IMR-90 (cell line): ENCODE measurements around the gene ACER1. TPM values are rescaled to one million over a fixed set of nuclear protein-coding genes. Genes with fewer than 3 reads are reported as not detected.
A peak's percentile ranks its signal among the peaks of the same experiment; 100 is the strongest.

Experiments
- ATAC-seq: fragments of 200-7000 bp; cut with Tn5 transposase; 2 replicates; pipeline ENCODE4 v1.9.1; 2020; ENCODE audit warnings: low read depth, mild to moderate bottlenecking, moderate library complexity
- BruUV-seq: library from RNA; stranded (reverse); fragments of 400-500 nt; replicated peaks from 2 replicates; lab custom pipeline; 2021; lab: Mats Ljungman, UMichigan
- CTCF ChIA-PET: fragments of 300-600 bp; formaldehyde crosslinking; extraction: SDS; loops from one replicate; lab custom pipeline; 2021; ENCODE audit warnings: antibody characterized with exemption; lab: Yijun Ruan, JAX
- POLR2A ChIA-PET: fragments of 300-600 bp; sonication (Branson Sonifier 250); formaldehyde crosslinking; loops from one replicate; lab custom pipeline; 2022; ENCODE audit warnings: antibody characterized with exemption; ENCODE audit not compliant: unreplicated experiment; lab: Charles Lee
- DNase-seq: peaks from one replicate; pipeline ENCODE4 v3.0.0; 2013
- H2AFZ ChIP-seq: replicated peaks from 2 replicates; pipeline ENCODE3; 2013; ENCODE audit warnings: low read length, mild to moderate bottlenecking; ENCODE audit not compliant: poor library complexity
- H2AK5ac ChIP-seq: 2 replicates; pipeline ENCODE4 v1.6.1; 2013; ENCODE audit warnings: low read depth, low read length, inconsistent platforms
- H2AK9ac ChIP-seq: replicated peaks from 2 replicates; pipeline ENCODE3; 2013; ENCODE audit warnings: mild to moderate bottlenecking, low read depth, low read length, moderate library complexity; ENCODE audit not compliant: poor library complexity
- H2BK120ac ChIP-seq: 2 replicates; pipeline ENCODE4 v1.6.1; 2013; ENCODE audit warnings: low read depth, low read length, inconsistent platforms
- H2BK15ac ChIP-seq: 3 replicates; pipeline ENCODE4 v1.6.1; 2013; ENCODE audit warnings: low read depth, low read length, inconsistent platforms
- H2BK20ac ChIP-seq: 2 replicates; pipeline ENCODE4 v1.6.1; 2013; ENCODE audit warnings: low read depth, mild to moderate bottlenecking, inconsistent platforms, low read length, moderate library complexity
- H2BK5ac ChIP-seq: 2 replicates; pipeline ENCODE4 v1.6.1; 2013; ENCODE audit warnings: mild to moderate bottlenecking, low read depth, low read length, inconsistent platforms; ENCODE audit not compliant: poor library complexity, severe bottlenecking
- H3K14ac ChIP-seq: replicated peaks from 2 replicates; pipeline ENCODE4 v1.6.1; 2013; ENCODE audit warnings: low read depth, low read length, inconsistent platforms
- H3K18ac ChIP-seq: 2 replicates; pipeline ENCODE4 v1.6.1; 2013; ENCODE audit warnings: low read depth, low read length, control low read depth
- H3K23ac ChIP-seq: 2 replicates; pipeline ENCODE4 v1.6.1; 2013; ENCODE audit warnings: low read depth, low read length, inconsistent platforms
- H3K27ac ChIP-seq: 2 replicates; pipeline ENCODE4 v1.5.1; 2013; ENCODE audit warnings: mild to moderate bottlenecking, control low read depth, low read length; ENCODE audit not compliant: insufficient read depth
- H3K27me3 ChIP-seq: 2 replicates; pipeline ENCODE4 v1.6.1; 2013; ENCODE audit warnings: low read length; ENCODE audit not compliant: control insufficient read depth, insufficient read depth
- H3K36me3 ChIP-seq: 2 replicates; pipeline ENCODE4 v1.6.1; 2013; ENCODE audit warnings: low read length, mixed read lengths; ENCODE audit not compliant: control insufficient read depth, insufficient read depth
- H3K4ac ChIP-seq: 2 replicates; pipeline ENCODE4 v1.6.1; 2013; ENCODE audit warnings: low read depth, low read length, inconsistent platforms
- H3K4me1 ChIP-seq: 2 replicates; pipeline ENCODE4 v1.6.1; 2013; ENCODE audit warnings: low read length, mixed read lengths; ENCODE audit not compliant: control insufficient read depth, insufficient read depth
- H3K4me2 ChIP-seq: 2 replicates; pipeline ENCODE4 v1.6.1; 2013; ENCODE audit warnings: low read depth, mild to moderate bottlenecking, control low read depth, low read length, moderate library complexity
- H3K4me3 ChIP-seq: 2 replicates; pipeline ENCODE4 v1.5.1; 2013; ENCODE audit warnings: low read depth, mild to moderate bottlenecking, control low read depth, low read length, moderate library complexity; ENCODE audit not compliant: insufficient read depth
- H3K56ac ChIP-seq: 2 replicates; pipeline ENCODE4 v1.6.1; 2013; ENCODE audit warnings: low read length, inconsistent platforms; ENCODE audit not compliant: insufficient read depth; ENCODE audit errors: extremely low read depth
- H3K79me1 ChIP-seq, 2 experiments: 2 replicates each; pipeline ENCODE4 v1.6.1; 2013; ENCODE audit warnings: low read length in 2 of 2, inconsistent platforms in 1 of 2, low read depth in 1 of 2
- H3K9ac ChIP-seq: 2 replicates; pipeline ENCODE4 v1.6.1; 2013; ENCODE audit warnings: low read depth, low read length, control low read depth
- H3K9me1 ChIP-seq: 2 replicates; pipeline ENCODE4 v1.6.1; 2013; ENCODE audit warnings: low read length, inconsistent platforms; ENCODE audit not compliant: insufficient read depth
- H3K9me3 ChIP-seq: 2 replicates; pipeline ENCODE4 v1.6.1; 2013; ENCODE audit warnings: low read length; ENCODE audit not compliant: control insufficient read depth, insufficient read depth
- H4K20me1 ChIP-seq: 2 replicates; pipeline ENCODE4 v1.6.1; 2013; ENCODE audit warnings: low read length, inconsistent platforms; ENCODE audit not compliant: insufficient read depth
- H4K5ac ChIP-seq: 2 replicates; pipeline ENCODE4 v1.6.1; 2013; ENCODE audit warnings: mild to moderate bottlenecking, low read depth, low read length, control low read depth
- H4K8ac ChIP-seq, 2 experiments: 2 replicates each; pipeline ENCODE4 v1.6.1; 2013; ENCODE audit warnings: low read depth in 2 of 2, low read length in 2 of 2, control low read depth in 1 of 2, inconsistent platforms in 1 of 2
- H4K91ac ChIP-seq: 2 replicates; pipeline ENCODE4 v1.6.1; 2013; ENCODE audit warnings: low read depth, low read length, inconsistent platforms; ENCODE audit not compliant: insufficient read depth
- BHLHE40 ChIP-seq: fragments of 150-350 bp; IDR thresholded peaks from 2 replicates; pipeline ENCODE4 v1.6.1; 2016; ENCODE audit warnings: mild to moderate bottlenecking, low read depth, low read length
- CEBPB ChIP-seq: IDR thresholded peaks from 2 replicates; pipeline ENCODE4 v1.6.1; 2012; ENCODE audit warnings: low read depth, low read length, improper control_type of control experiment
- CHD1 ChIP-seq: IDR thresholded peaks from 2 replicates; pipeline ENCODE4 v1.6.1; 2012; ENCODE audit warnings: low read depth, low read length, improper control_type of control experiment
- MAFK ChIP-seq: IDR thresholded peaks from 2 replicates; pipeline ENCODE4 v1.6.1; 2012; ENCODE audit warnings: low read depth, low read length, improper control_type of control experiment
- NFE2L2 ChIP-seq: fragments of 150-350 bp; IDR thresholded peaks from 2 replicates; pipeline ENCODE4 v1.6.1; 2016; ENCODE audit warnings: low read depth, mild to moderate bottlenecking, low read length
- POLR2A ChIP-seq: IDR thresholded peaks from 2 replicates; pipeline ENCODE4 v1.6.1; 2012; ENCODE audit warnings: mild to moderate bottlenecking, low read depth, low read length
- RAD21 ChIP-seq: IDR thresholded peaks from 2 replicates; pipeline ENCODE4 v1.6.1; 2012; ENCODE audit warnings: low read length, improper control_type of control experiment
- RFX5 ChIP-seq: IDR thresholded peaks from 2 replicates; pipeline ENCODE4 v1.8.0; 2012; ENCODE audit warnings: low read depth, mild to moderate bottlenecking, low read length, moderate library complexity
- SMC3 ChIP-seq: fragments of 150-350 bp; IDR thresholded peaks from 2 replicates; pipeline ENCODE4 v1.6.1; 2016; ENCODE audit warnings: low read depth, mild to moderate bottlenecking, antibody characterized with exemption, low read length, moderate library complexity
- WGBS, 2 experiments: methylation state at CpG; one replicate each; pipeline versions ENCODE4 v1.1.5 to v1.1.7; 2013; ENCODE audit warnings: missing lambda C conversion rate in 2 of 2; ENCODE audit not compliant: insufficient read length in 1 of 2; ENCODE audit errors: extremely low coverage in 2 of 2; 5-methylcytosine and 5-hydroxymethylcytosine counted together
- dilution Hi-C: fragments of 300-500 bp; cut with HindIII; formaldehyde crosslinking; loops from one replicate; pipeline ENCODE4 v1.14.3; 2018; ENCODE audit warnings: low sequenced_read_pairs; ENCODE audit not compliant: unreplicated experiment
- in situ Hi-C: fragments of 300-500 bp; cut with MboI; formaldehyde crosslinking; loops from 3 replicates; pipeline ENCODE4 v1.14.3; 2019; ENCODE audit warnings: low sequenced_read_pairs, inconsistent platforms, mixed read lengths
- intact Hi-C: fragments of 100-400 bp; cut with micrococcal nuclease; formaldehyde crosslinking; loops from 2 replicates; pipeline ENCODE4 v1.10.0; 2022
- polyA plus RNA-seq, 3 experiments: library from polyadenylated mRNA; depleted of rRNA; stranded (reverse); fragments of >200 nt; gene quantifications; 2 replicates each; pipeline ENCODE4 v1.2.3, GENCODE V29; 2012; ENCODE audit warnings: low replicate concordance in 1 of 3
- total RNA-seq: library from RNA; depleted of rRNA; stranded (reverse); fragments of >200 nt; gene quantifications from 2 replicates; pipeline ENCODE4 v1.2.3, GENCODE V29; 2012
- TF ChIP-seq, protein P1 (sequence below): fragments of 150-350 bp; IDR thresholded peaks from 2 replicates; pipeline ENCODE4 v1.6.1; 2016; ENCODE audit warnings: low read depth, mild to moderate bottlenecking, low read length, moderate library complexity, borderline replicate concordance
- TF ChIP-seq, protein P2 (sequence below): conservative IDR thresholded peaks from 2 replicates; pipeline ENCODE4 v1.5.1; 2012; ENCODE audit warnings: mild to moderate bottlenecking, low read depth, low read length, improper control_type of control experiment
- TF ChIP-seq, protein P3 (sequence below): fragments of 150-350 bp; IDR thresholded peaks from 2 replicates; pipeline ENCODE4 v1.6.1; 2017; ENCODE audit warnings: mild to moderate bottlenecking, antibody characterized with exemption, low read length, low read depth

ACER1 gene
- total and polyA plus RNA-seq, 2 of the 4 experiments (the other 2 are of a cell fraction) = not detected

DNA sequence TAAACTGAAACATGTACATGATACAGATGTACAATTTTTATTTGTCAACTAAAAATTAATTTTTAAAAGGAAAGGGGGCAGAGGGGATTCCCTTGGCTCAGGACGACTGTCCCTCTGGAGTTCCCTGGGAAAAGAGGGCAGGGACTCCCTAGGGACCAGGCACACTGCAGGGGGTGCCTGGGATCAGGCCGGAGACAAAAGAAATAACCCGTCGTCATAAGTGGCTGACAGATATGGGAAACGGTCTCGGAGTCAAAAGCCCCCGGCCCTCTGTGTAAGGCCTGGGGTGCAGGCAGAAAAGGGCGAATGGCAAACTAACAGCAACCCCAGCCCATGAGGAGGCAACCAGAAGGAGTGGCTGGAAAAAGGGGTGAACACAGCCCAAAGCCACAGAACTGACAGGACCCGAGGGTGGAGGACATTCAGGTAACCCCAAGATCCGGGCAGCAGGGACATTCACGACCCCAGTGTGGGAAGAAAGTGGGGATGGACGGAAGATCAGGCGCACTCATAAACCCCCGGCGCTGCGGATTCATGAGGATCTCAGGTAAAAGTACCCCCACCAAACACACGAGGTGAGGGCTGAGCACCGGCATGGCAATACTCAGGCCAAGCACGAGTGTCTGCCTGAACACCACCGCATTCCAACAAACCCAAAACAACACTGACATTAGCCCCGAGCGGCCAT is 60.4 kb downstream of the ACER1 start (continued):
- TF ChIP-seq MAFK = no peak
- TF ChIP-seq NFE2L2 = no peak

DNA sequence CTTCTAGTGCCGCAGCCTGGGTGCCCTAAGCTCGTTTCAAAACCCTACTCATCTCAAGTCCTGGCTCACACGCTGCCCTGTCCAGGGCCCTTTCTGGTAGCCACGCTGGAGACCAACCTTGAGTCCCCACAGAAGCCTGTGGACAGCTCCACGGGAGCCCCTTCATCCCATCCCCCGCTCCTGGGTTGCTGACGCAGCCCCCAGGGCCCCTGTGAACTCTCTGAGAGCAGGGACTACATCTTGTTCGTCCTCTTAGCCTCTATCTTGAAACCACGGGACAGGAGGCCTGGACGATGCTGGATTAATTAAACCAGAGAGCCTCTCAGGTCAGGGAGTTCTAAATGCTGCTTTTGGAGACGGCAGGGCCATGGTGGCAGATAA is 61.0 kb downstream of the ACER1 start:
- intact Hi-C loops (loop anchor here (5.0 kb wide), 1 partner anchor 40 kb away; no protein-coding TSS in a partner anchor), dilution Hi-C loops (no loop called here), in situ Hi-C loops (loop anchor here (10.0 kb wide), 1 partner anchor 48 kb away; no protein-coding TSS in a partner anchor)
- no peak for DNase-seq
- Histone ChIP-seq H3K4me1 (peaks cover 57% of the 10 kb centered on the region), H4K20me1 (peaks cover 84% of the 10 kb centered on the region), H4K5ac (peak overlapping the region; percentile 37), H3K79me1 (peaks cover 50 to 96% of the 10 kb centered on the region in 2 experiments), H3K23ac (peak overlapping the region; percentile 85), H3K9ac (peak overlapping the region; percentile 31), H2BK5ac (peak overlapping the region; percentile 92), H2AK9ac (peak overlapping the region; percentile 11), H2BK120ac (peak overlapping the region; percentile 95), H3K9me1 (peaks cover 54% of the 10 kb centered on the region), H4K91ac (peak overlapping the region; percentile 96), H2AFZ (peak overlapping the region; percentile 81), H2BK15ac (peak overlapping the region; percentile 80; the same call in 2 of the 3 replicates), H3K4ac (peak overlapping the region; percentile 96), H4K8ac (peak overlapping the region; percentile 9 to 86), H3K9me3 (no peaks in the 10 kb centered on the region), H3K27me3 (no peaks in the 10 kb centered on the region), H3K27ac (peak overlapping the region; percentile 81), H2BK20ac (peak overlapping the region; percentile 92), H3K36me3 (peaks cover 28% of the 10 kb centered on the region), H3K4me2 (peak overlapping the region; percentile 81), H2AK5ac (peak overlapping the region; percentile 99), H3K14ac (peak overlapping the region; percentile 28), H3K18ac (peak overlapping the region; percentile 56), H3K56ac (peak overlapping the region; percentile 91), H3K4me3 (no peak overlapping the region; the same call in 1 of the 2 replicates)
- ChIA-PET POLR2A (no interaction called here), CTCF (interaction anchor here (1.6 kb wide), 1 partner anchor 54 kb away, joined by 7 read pairs; no protein-coding TSS in a partner anchor)
- TF ChIP-seq BHLHE40 (no peak), MAFK (no peak), NFE2L2 (no peak), RAD21 (no peak), POLR2A (no peak), CEBPB (no peak), SMC3 (no peak), RFX5 (no peak), CHD1 (no peak)
- TF ChIP-seq, protein P1, sequence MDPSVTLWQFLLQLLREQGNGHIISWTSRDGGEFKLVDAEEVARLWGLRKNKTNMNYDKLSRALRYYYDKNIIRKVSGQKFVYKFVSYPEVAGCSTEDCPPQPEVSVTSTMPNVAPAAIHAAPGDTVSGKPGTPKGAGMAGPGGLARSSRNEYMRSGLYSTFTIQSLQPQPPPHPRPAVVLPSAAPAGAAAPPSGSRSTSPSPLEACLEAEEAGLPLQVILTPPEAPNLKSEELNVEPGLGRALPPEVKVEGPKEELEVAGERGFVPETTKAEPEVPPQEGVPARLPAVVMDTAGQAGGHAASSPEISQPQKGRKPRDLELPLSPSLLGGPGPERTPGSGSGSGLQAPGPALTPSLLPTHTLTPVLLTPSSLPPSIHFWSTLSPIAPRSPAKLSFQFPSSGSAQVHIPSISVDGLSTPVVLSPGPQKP = no peak
- TF ChIP-seq, protein P2, sequence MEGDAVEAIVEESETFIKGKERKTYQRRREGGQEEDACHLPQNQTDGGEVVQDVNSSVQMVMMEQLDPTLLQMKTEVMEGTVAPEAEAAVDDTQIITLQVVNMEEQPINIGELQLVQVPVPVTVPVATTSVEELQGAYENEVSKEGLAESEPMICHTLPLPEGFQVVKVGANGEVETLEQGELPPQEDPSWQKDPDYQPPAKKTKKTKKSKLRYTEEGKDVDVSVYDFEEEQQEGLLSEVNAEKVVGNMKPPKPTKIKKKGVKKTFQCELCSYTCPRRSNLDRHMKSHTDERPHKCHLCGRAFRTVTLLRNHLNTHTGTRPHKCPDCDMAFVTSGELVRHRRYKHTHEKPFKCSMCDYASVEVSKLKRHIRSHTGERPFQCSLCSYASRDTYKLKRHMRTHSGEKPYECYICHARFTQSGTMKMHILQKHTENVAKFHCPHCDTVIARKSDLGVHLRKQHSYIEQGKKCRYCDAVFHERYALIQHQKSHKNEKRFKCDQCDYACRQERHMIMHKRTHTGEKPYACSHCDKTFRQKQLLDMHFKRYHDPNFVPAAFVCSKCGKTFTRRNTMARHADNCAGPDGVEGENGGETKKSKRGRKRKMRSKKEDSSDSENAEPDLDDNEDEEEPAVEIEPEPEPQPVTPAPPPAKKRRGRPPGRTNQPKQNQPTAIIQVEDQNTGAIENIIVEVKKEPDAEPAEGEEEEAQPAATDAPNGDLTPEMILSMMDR = no peak
- TF ChIP-seq, protein P3, sequence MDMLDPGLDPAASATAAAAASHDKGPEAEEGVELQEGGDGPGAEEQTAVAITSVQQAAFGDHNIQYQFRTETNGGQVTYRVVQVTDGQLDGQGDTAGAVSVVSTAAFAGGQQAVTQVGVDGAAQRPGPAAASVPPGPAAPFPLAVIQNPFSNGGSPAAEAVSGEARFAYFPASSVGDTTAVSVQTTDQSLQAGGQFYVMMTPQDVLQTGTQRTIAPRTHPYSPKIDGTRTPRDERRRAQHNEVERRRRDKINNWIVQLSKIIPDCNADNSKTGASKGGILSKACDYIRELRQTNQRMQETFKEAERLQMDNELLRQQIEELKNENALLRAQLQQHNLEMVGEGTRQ = no peak
- 24% methylated on average over 8 of the region's 11 CpGs; no CpG with 5 or more reads in 1 of the 2 experiments for WGBS, 2 experiments
- BruUV-seq = no TSS peak
- ATAC-seq = no peak; the same call in 1 of the 2 replicates
